Activated CD4-positive, CD25-positive, alpha-beta regulatory T cell treated with anti-CD3 and anti-CD28 coated beads, Interleukin-2, amount 50 U/mL, for 72 hours (primary cell): ENCODE data around the gene KRT79.

ENCODE experiments used
- DNase-seq: peaks from one replicate; pipeline ENCODE4 v3.0.0; 2021

KRT79 gene

GRCh38 chr12:52788192-52788875 is 45.8 kb downstream of the KRT79 start:
- no peak for DNase-seq

- no peak for DNase-seq
Observed at GRCh38 chr12:52787324-52788191, 46.6 kb downstream of the KRT79 start.

GRCh38 chr12:52784909-52785308 is 49.2 kb downstream of the KRT79 start:
- DNase-seq: no peak

GRCh38 chr12:52783563-52784316 is 50.4 kb downstream of the KRT79 start:
- DNase-seq: no peak

GRCh38 chr12:52782502-52782901 is 51.6 kb downstream of the KRT79 start:
- DNase-seq: no peak

- DNase-seq: no peak
Observed at GRCh38 chr12:52781399-52782082, 52.6 kb downstream of the KRT79 start.

- no peak for DNase-seq
Observed at GRCh38 chr12:52779914-52780313, 54.2 kb downstream of the KRT79 start.

- no peak for DNase-seq
Observed at GRCh38 chr12:52778833-52779232, 55.3 kb downstream of the KRT79 start.

GRCh38 chr12:52777566-52777965 is 56.5 kb downstream of the KRT79 start:
- DNase-seq: no peak

- no peak for DNase-seq
Observed at GRCh38 chr12:52776913-52777395, 57.2 kb downstream of the KRT79 start, which contains the start of gene KRT76. KRT76 (minus strand) TSS chr12:52777345; CDS start chr12:52777291, 54 bp downstream.

GRCh38 chr12:52776435-52776834 is 57.7 kb downstream of the KRT79 start:
- no peak for DNase-seq

GRCh38 chr12:52774629-52775250 is 59.4 kb downstream of the KRT79 start:
- no peak for DNase-seq

- DNase-seq: no peak
Observed at GRCh38 chr12:52772772-52773171, 61.3 kb downstream of the KRT79 start.

GRCh38 chr12:52772188-52772587 is 61.9 kb downstream of the KRT79 start:
- DNase-seq: no peak

- DNase-seq: no peak
Observed at GRCh38 chr12:52771505-52771904, 62.6 kb downstream of the KRT79 start.
